OCI-LY7 (cell line): ENCODE measurements around the gene GPR42. TPM values are rescaled to one million over a fixed set of nuclear protein-coding genes. Genes with fewer than 3 reads are reported as not detected.
A peak's percentile ranks its signal among the peaks of the same experiment; 100 is the strongest.

Source experiments
- BruUV-seq: library from RNA; stranded (reverse); fragments of 400-500 nt; replicated peaks from 2 replicates; lab custom pipeline; 2021; lab: Mats Ljungman, UMichigan
- CTCF ChIA-PET: fragments of 300-600 bp; sonication (Branson Sonifier 250); formaldehyde crosslinking; loops from one replicate; lab custom pipeline; 2022; ENCODE audit warnings: antibody characterized with exemption; ENCODE audit not compliant: unreplicated experiment; lab: Charles Lee
- POLR2A ChIA-PET: fragments of 300-600 bp; sonication (Branson Sonifier 250); formaldehyde crosslinking; loops from one replicate; lab custom pipeline; 2022; ENCODE audit warnings: antibody characterized with exemption; lab: Charles Lee
- DNase-seq: peaks from one replicate; pipeline ENCODE4 v3.0.0-alpha.2; 2015; ENCODE audit warnings: low spot score
- H2AFZ ChIP-seq: fragments of 200-600 bp; sonication (generic), shearing (Covaris generic); 2 replicates; pipeline ENCODE4 v1.6.1; 2014; ENCODE audit warnings: mild to moderate bottlenecking, antibody characterized with exemption, low read length, moderate library complexity
- H3K27ac ChIP-seq: fragments of 200-600 bp; sonication (generic); 2 replicates; pipeline ENCODE4 v1.5.1; 2014; ENCODE audit warnings: mixed run types, low read depth, mild to moderate bottlenecking, moderate library complexity, low read length, inconsistent platforms; ENCODE audit not compliant: poor library complexity, severe bottlenecking
- H3K36me3 ChIP-seq: fragments of 200-600 bp; sonication (generic); 2 replicates; pipeline ENCODE4 v1.6.1; 2014; ENCODE audit warnings: mild to moderate bottlenecking, antibody characterized with exemption, low read length, moderate library complexity, mixed read lengths; ENCODE audit not compliant: insufficient read depth
- H3K4me1 ChIP-seq: fragments of 200-600 bp; sonication (generic); 2 replicates; pipeline ENCODE4 v1.5.1; 2014; ENCODE audit warnings: mild to moderate bottlenecking, low read length; ENCODE audit not compliant: insufficient read depth, poor library complexity, severe bottlenecking
- H3K4me2 ChIP-seq: fragments of 200-600 bp; sonication (generic); 2 replicates; pipeline ENCODE4 v1.6.1; 2014; ENCODE audit warnings: mild to moderate bottlenecking, low read length
- H3K4me3 ChIP-seq: fragments of 200-600 bp; sonication (generic); 2 replicates; pipeline ENCODE4 v1.5.1; 2014; ENCODE audit warnings: mild to moderate bottlenecking, low read depth, low read length; ENCODE audit not compliant: poor library complexity, severe bottlenecking
- H3K79me2 ChIP-seq: fragments of 200-600 bp; sonication (generic); 2 replicates; pipeline ENCODE4 v1.6.1; 2016; ENCODE audit warnings: low read depth, mild to moderate bottlenecking, low read length, moderate library complexity, mixed read lengths; ENCODE audit not compliant: insufficient read depth
- H3K9me2 ChIP-seq: fragments of 200-600 bp; sonication (generic); 2 replicates; pipeline ENCODE4 v1.6.1; 2016; ENCODE audit warnings: mild to moderate bottlenecking, low read length, mixed read lengths; ENCODE audit not compliant: insufficient read depth
- H3K9me3 ChIP-seq: fragments of 200-600 bp; sonication (generic); 2 replicates; pipeline ENCODE4 v1.6.1; 2014; ENCODE audit warnings: mild to moderate bottlenecking, mixed run types, low read length, mixed read lengths
- H4K20me1 ChIP-seq: fragments of 200-600 bp; sonication (generic); 2 replicates; pipeline ENCODE4 v1.6.1; 2014; ENCODE audit warnings: mild to moderate bottlenecking, antibody characterized with exemption, low read length, moderate library complexity, mixed read lengths; ENCODE audit not compliant: insufficient read depth
- EZH2phosphoT487 ChIP-seq: fragments of 200-600 bp; sonication (generic); IDR thresholded peaks from 2 replicates; pipeline ENCODE4 v1.6.1; 2018; ENCODE audit warnings: low read depth, borderline replicate concordance, mild to moderate bottlenecking, mixed run types, antibody characterized with exemption, low read length, moderate library complexity, mixed read lengths
- intact Hi-C: fragments of 100-400 bp; cut with micrococcal nuclease; formaldehyde crosslinking; loops from one replicate; pipeline ENCODE4 v1.10.0; 2022; ENCODE audit not compliant: unreplicated experiment
- total RNA-seq, 2 experiments: library from RNA; depleted of rRNA in 1 of 2; stranded (reverse); fragments of >200 nt in 1 of 2; shearing (Covaris generic) in 1 of 2; gene quantifications; 2 replicates each; pipeline ENCODE4 v1.2.3, GENCODE V29; 2014 to 2022
- TF ChIP-seq, protein P1 (sequence below): fragments of 200-600 bp; sonication (generic); conservative IDR thresholded peaks from 2 replicates; pipeline ENCODE4 v1.5.1; 2014; ENCODE audit warnings: mild to moderate bottlenecking, antibody characterized with exemption, low read length, moderate library complexity, mixed read lengths

The GPR42 gene
- total RNA-seq, 2 experiments from 2014 or later, result 0.06 TPM; not detected in 1

- Histone ChIP-seq H3K27ac (peak overlapping the region; percentile 88), H3K9me2 (no peaks in the 10 kb centered on the region), H3K9me3 (peaks cover 8% of the 10 kb centered on the region; the same call in 1 of the 2 replicates), H3K4me3 (no peak overlapping the region), H4K20me1 (no peaks in the 10 kb centered on the region), H3K36me3 (no peaks in the 10 kb centered on the region; the same call in 1 of the 2 replicates), H3K79me2 (peaks cover 13% of the 10 kb centered on the region; the same call in 1 of the 2 replicates), H3K4me2 (peak overlapping the region; percentile 55), H3K4me1 (peaks cover 97% of the 10 kb centered on the region), H2AFZ (no peak overlapping the region)
- ChIA-PET CTCF (no interaction called here), POLR2A (interaction anchor here (1.6 kb wide), 1 partner anchor 9 kb away, joined by 3 read pairs; no protein-coding TSS in a partner anchor)
- intact Hi-C loops, result no loop called here
- no peak for TF ChIP-seq EZH2phosphoT487
- TF ChIP-seq, protein P1, sequence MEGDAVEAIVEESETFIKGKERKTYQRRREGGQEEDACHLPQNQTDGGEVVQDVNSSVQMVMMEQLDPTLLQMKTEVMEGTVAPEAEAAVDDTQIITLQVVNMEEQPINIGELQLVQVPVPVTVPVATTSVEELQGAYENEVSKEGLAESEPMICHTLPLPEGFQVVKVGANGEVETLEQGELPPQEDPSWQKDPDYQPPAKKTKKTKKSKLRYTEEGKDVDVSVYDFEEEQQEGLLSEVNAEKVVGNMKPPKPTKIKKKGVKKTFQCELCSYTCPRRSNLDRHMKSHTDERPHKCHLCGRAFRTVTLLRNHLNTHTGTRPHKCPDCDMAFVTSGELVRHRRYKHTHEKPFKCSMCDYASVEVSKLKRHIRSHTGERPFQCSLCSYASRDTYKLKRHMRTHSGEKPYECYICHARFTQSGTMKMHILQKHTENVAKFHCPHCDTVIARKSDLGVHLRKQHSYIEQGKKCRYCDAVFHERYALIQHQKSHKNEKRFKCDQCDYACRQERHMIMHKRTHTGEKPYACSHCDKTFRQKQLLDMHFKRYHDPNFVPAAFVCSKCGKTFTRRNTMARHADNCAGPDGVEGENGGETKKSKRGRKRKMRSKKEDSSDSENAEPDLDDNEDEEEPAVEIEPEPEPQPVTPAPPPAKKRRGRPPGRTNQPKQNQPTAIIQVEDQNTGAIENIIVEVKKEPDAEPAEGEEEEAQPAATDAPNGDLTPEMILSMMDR, result no peak
- no peak for DNase-seq
- no TSS peak for BruUV-seq
These were observed 48.9 kb upstream of the GPR42 start for GRCh38 chr19:35322014-35322413.

DNA sequence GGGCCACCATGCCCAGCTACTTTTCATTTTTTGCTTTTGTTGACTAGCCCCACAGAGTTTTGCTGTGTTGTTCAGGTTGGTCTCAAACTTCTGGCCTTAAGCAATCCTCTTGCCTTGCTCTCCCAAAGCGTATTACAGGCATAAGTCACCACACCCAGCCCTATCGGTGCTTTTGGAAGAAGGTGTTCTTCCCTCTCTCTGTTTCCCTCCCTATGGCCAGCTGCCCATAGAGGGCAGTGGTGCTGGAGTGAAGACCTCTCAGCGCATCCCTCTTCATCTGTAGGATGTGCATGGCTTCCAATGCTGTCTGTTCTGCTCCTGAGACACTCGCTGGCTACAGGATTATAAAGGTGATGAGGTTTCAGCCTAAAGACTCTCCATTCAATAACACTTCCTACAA, 43.2 kb upstream of the GPR42 start:
- no peak overlapping the region for H3K4me3 ChIP-seq
- ChIA-PET POLR2A (interaction anchor here (0.5 to 6.1 kb wide), 4 partner anchors 8 to 59 kb away, joined by 3 to 33 read pairs (median 6); partner anchors contain the start of gene FFAR1), CTCF (no interaction called here)
- TF ChIP-seq, protein P1, result peak; percentile 79
- TF ChIP-seq EZH2phosphoT487, result no peak
- H3K27ac ChIP-seq, result peak overlapping the region; percentile 88
- intact Hi-C loops, result loop anchor here (1.0 kb wide), 1 partner anchor 32 kb away; no protein-coding TSS in a partner anchor
- peaks cover 83% of the 10 kb centered on the region for H3K4me1 ChIP-seq
- H3K9me2 ChIP-seq, result no peaks in the 10 kb centered on the region
- peak; percentile 57 for DNase-seq
- peaks cover 57% of the 10 kb centered on the region for H3K79me2 ChIP-seq
- H4K20me1 ChIP-seq, result 0 out of 2 replicates have a peak, but pooled peaks cover 2% of the 10 kb centered on the region
- H3K36me3 ChIP-seq, result peaks cover 29% of the 10 kb centered on the region
- no peaks in the 10 kb centered on the region for H3K9me3 ChIP-seq
- BruUV-seq, result no TSS peak
- H3K4me2 ChIP-seq, result peak overlapping the region; percentile 89
- H2AFZ ChIP-seq, result no peak overlapping the region

DNA sequence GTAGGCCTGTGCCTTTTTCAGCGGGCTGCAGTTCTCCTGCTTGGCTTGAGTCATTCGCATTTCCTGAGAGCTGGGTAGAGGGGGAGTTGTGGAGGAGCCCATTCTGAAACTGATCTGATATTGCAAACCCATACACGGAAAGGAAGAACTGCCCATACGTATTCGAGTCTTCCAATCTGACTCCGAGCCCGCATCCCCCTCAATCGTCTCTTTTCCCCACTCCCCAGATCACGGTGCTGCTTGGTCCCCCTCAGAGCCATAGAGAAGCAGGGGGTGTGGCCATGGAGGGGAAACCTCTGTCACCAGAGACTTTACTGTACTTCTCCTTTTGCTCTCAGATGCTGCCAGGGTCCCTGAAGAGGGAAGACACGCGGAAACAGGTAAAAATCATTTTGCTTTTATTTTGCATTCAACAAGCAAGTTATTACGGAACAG, 42.0 kb upstream of the GPR42 start, which contains the start of gene CD22:
Gene CD22 (plus strand): TSS at position 337 of the 435 bp plus-strand sequence. CDS start 2,854 bp downstream, outside the sequence.
- Histone ChIP-seq H3K27ac (peak within 1 kb of the TSS; percentile 88), H3K9me3 (no peaks in the 10 kb centered on the region), H4K20me1 (peaks cover 14% of the 10 kb centered on the region; the same call in 1 of the 2 replicates), H3K79me2 (peaks cover 70% of the 10 kb centered on the region), H3K9me2 (no peaks in the 10 kb centered on the region), H3K4me2 (peak within 1 kb of the TSS; percentile 89), H3K4me1 (peaks cover 85% of the 10 kb centered on the region), H3K4me3 (peak within 1 kb of the TSS; percentile 88), H3K36me3 (peaks cover 42% of the 10 kb centered on the region), H2AFZ (peak within 1 kb of the TSS; percentile 35; the same call in 1 of the 2 replicates)
- BruUV-seq, result no TSS peak
- ChIA-PET CTCF (no interaction called here), POLR2A (interaction anchor here (2.2 to 6.1 kb wide), 2 partner anchors 9 to 20 kb away, joined by 7 to 33 read pairs; partner anchors contain the start of gene FFAR1)
- intact Hi-C loops, result no loop called here
- TF ChIP-seq, protein P1, result no peak
- TF ChIP-seq EZH2phosphoT487, result no peak
- DNase-seq, result peak; percentile 88
